Panc1 (cell line): ENCODE results near the gene APOL2.

Source experiments
- CTCF ChIP-seq: fragments of 450-650 bp; IDR thresholded peaks from 2 replicates; pipeline ENCODE4 v1.5.1; 2017; ENCODE audit warnings: mild to moderate bottlenecking
- POLR2AphosphoS5 ChIP-seq: IDR thresholded peaks from 2 replicates; pipeline ENCODE4 v1.6.1; 2012; ENCODE audit warnings: mild to moderate bottlenecking, low read depth, low read length, moderate library complexity
- REST ChIP-seq, 2 experiments: IDR thresholded peaks; 2 replicates each; pipeline ENCODE4 v1.6.1; 2011 to 2012; ENCODE audit warnings: low read depth in 2 of 2, control low read depth in 1 of 2, low read length in 1 of 2, mild to moderate bottlenecking in 1 of 2, moderate library complexity in 1 of 2; ENCODE audit not compliant: insufficient read depth in 1 of 2

DNA sequence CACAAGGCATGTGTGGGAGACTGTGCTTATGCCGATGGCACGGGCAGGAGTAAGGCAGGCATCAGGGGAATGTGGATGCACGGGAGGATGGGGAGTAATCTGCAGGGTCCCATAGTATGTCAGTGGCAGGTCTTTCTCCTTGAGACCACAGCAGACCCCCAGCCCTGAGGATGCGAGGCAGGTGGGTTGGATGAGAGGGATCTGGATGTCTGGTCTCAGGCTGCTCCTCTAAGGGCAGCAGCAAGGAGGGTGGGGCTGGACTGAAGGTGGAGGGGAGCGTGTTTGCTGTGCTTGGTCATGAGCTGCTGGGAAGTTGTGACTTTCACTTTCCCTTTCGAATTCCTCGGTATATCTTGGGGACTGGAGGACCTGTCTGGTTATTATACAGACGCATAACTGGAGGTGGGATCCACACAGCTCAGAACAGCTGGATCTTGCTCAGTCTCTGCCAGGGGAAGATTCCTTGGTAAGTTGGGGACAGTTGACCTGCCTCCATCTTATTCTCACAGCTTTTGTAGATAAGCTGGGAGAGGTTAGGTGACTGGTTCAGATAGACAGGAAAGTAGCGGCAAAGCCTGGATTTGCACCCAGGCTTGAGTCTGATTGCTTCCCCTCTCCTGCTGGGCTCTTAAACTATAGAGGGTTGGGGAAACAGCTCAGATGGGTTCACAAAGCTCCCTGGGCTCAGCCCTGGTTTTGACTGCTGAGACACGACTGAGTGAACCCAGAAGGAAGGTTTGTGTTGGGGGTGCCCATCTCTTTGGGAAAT, 13.6 kb upstream of the APOL2 start, which contains the start of gene APOL1:
- TF ChIP-seq REST (IDR thresholded peaks at IDR 0.05; ENCODE audit: insufficient read depth in 1 of 2, low read depth in 2 of 2, low read length in 1 of 2) (no peak), CTCF (no peak), POLR2AphosphoS5 (no peak)
